NCI-H187 (cell line): ENCODE data around the gene HSD17B3.
"Not testable (repeated sequence)": the region's sequence is repeated elsewhere in the genome, so short reads cannot be mapped to it uniquely, and the experiment has no call there.

Source experiments
- DNase-seq, 2 experiments: peaks; one replicate each; lab custom pipeline; 2025; lab: John Stamatoyannopoulos, UW

Gene HSD17B3

DNA sequence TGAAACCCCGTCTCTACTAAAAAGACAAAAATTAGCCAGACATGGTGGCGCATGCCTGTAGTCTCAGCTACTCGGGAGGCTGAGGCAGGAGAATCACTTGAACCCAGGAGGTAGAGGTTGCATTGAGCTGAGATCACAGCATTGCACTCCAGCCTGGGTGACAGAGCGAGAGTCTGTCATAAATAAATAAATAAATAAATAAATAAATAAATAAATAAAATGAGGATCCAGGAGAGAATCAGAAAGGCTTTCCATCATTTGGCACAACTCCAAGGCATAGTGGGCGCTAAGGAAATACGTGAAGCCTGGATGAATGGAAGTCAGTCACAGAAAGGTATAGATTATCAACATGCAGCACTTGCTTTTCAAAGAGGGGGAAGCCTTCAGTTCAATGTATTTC lies 65.6 kb downstream of the HSD17B3 start:
- not testable (repeated sequence) for DNase-seq

GRCh38 chr9:96232539-96233241 lies 69.3 kb downstream of the HSD17B3 start:
- no peak for DNase-seq

- no peak for DNase-seq
Observed at GRCh38 chr9:96232164-96232538, 69.8 kb downstream of the HSD17B3 start.

GRCh38 chr9:96230002-96230401 lies 72.0 kb downstream of the HSD17B3 start:
- no peak for DNase-seq

- no peak for DNase-seq
Observed at GRCh38 chr9:96222132-96222531, 79.8 kb downstream of the HSD17B3 start.

DNA sequence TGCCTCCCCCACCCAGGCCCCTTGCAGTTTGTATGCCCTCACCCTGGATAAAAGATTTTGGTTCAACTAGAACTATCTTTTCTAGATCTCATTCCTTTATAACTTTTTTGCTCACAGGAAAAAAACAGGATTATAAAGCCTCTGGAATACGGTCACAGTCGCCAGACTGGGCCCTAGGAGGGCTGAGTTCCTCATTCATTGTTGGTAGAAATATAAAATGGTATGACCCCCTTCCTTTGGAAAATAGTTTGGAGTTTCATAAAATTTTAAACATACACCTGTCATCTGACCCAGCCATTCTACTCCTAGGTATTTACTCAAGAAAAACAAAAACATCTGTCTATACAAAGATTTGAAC lies 82.1 kb downstream of the HSD17B3 start:
- no peak for DNase-seq

DNA sequence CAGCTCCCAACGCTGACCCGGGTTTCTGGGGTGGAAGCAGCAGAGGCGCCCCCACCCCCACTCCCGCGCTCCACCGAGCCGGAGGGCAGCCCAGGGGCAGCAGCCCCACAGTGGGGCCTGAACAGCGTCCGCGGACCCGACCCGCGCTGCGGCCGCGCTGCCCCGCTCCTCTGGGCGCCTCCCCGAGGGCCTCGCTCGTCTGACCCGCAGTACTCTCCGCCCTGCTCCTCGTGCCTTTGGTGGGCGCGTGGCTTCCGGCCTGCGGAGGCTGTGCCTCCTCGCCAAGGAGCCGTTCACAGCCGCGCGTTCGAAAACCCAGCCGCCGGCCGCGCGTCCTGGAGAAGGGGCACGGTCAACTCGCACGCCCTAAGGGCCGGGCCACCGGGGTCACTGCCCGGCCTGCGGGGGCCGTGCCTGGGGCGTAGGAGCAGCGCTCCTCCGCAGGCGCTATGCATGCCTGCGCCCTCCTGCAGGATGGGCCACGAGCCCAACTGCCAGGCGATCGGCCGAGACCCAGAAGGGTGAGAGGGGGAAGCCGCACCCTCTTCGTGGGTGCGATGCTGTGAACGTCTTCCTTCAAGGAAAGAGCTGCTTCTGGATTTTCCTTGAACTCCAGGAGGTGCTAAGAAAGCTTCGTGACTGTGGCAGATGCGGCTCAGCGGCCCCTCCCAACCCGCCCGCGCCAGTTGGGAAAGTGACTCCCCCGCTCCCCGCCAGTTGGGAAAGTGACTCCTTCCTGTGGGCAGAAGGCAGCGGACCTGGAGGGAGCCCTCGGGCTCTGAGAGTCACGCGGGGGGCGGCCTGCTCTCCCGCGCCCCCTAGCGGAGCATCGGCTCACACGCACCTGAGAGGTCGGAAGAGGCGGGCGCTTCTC lies 82.7 kb downstream of the HSD17B3 start:
- no peak for DNase-seq

GRCh38 chr9:96217754-96218693 lies 84.0 kb downstream of the HSD17B3 start:
- DNase-seq = peak; percentile 2 to 16

- DNase-seq = no peak
Observed at GRCh38 chr9:96217294-96217707, 84.7 kb downstream of the HSD17B3 start.

- no peak for DNase-seq
Observed at GRCh38 chr9:96216583-96216982, 85.4 kb downstream of the HSD17B3 start.

GRCh38 chr9:96215841-96216240 lies 86.1 kb downstream of the HSD17B3 start:
- DNase-seq = no peak

- DNase-seq = no peak
Observed at GRCh38 chr9:96214635-96215034, 87.3 kb downstream of the HSD17B3 start.

- no peak for DNase-seq
Observed at GRCh38 chr9:96209407-96210271, 92.3 kb downstream of the HSD17B3 start.

DNA sequence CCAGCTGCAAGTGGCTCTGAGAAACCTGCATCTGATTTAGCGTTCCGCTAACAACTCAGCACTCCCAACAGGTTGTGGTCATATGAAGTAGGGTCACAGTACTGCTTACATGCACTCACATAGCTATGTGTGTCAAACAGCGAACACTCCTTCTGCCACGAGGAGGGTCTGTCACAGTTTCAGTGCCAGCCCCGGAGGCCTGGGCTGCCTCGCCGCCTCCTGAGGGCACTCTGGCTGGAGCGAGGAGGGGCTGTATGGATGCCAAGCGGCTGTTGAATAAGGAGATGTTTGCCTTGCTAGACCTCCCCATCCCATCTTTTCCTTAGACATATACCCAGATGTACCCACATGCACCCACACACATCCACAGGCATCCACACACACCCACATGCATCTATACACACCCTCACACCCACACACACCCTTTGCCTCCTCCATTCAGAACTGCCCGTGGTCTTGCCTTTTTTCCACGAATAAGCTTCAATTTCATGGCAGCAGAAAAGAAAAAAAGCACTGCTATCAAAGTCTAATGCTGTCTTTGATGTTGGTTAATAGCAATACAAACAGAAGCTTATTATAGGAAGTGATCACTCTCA lies 95.7 kb downstream of the HSD17B3 start:
- no peak for DNase-seq

GRCh38 chr9:96204853-96205252 lies 97.1 kb downstream of the HSD17B3 start:
- DNase-seq = no peak

DNA sequence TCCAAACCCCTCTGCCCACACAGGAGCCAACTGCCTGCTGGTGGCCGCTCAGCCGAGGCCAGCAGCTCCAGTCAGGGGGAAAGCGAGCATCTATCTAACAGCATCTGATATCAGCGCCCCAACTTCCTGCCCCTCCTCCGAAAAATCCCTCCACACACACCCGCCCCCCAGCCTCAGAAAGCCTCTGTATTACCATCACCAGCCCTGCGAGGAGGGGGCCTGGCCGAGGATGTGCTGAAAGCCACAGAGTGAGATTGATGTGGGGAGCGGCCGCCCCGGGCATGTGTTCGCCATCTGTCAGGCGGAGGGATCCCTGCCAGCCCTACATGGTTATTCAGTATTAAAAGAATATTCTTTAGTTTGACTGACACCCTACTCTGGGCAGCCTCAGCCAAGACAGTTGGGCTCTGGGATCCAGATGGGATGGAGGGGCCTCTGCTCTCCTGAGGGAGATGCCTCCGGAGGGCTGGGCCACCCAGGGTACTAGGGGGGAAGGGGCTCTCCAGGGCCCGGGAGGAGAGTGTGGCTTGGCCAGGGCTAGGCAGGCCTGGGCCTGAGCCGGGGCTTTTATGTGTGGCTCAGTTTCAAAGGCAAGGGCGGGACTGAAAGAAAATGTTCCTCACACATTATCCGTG lies 98.0 kb downstream of the HSD17B3 start:
- no peak for DNase-seq

GRCh38 chr9:96202971-96203780 lies 98.8 kb downstream of the HSD17B3 start:
- no peak for DNase-seq

DNA sequence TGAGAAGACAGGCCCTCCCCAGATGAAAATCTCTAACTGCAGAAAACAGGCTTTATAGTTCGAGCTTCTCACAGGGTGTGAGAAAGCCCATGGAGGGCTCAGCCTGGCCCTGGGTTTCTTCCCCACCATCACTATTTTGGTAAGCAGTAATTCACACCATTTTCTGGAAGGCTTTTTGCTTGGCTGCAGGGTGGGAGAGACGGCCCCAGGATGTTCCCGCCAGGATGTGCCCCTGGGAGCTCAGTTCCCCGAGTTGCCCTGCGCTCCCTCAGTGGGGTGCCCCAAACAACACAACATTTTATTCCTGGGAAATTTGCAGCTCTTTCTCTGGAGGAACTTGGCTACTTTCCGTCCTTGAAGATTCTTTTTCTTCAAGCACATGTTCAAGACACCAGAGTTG lies 100.8 kb downstream of the HSD17B3 start:
- DNase-seq = no peak

DNA sequence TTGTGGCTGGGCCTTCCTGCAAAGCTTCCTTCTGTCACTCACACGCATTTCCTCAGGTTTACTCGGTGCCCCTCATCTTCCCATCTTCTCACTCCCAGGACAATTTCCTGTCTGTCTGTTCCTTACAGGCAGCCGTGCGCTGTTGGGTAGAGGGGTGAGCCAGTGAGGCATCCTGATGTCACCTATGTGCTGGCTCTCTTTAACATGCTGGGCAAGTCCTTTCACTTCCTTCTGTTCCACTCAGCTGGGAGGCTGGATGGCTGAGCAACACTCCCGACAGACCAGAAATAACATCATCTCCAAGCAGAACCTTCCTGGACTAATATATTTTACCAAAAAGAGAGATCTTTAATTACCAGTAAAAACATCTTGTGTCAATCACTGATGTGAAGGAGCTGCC lies 103.0 kb downstream of the HSD17B3 start:
- DNase-seq = no peak

- DNase-seq = no peak
Observed at GRCh38 chr9:96195541-96195940, 106.4 kb downstream of the HSD17B3 start.
